Lower leg skin (tissue), 3 donors: ENCODE data around the gene SSTR5.

Experiments used
- CTCF ChIP-seq, 3 donors: fragments of 450-650 bp; IDR thresholded peaks; one replicate each; pipeline ENCODE4 v1.5.1; 2016; ENCODE audit warnings: antibody characterized with exemption in 3 of 3, mild to moderate bottlenecking in 3 of 3, moderate library complexity in 2 of 3
- POLR2A ChIP-seq, 2 donors: fragments of 450-650 bp; IDR thresholded peaks; one replicate each; pipeline ENCODE4 v1.6.1; 2016 to 2017; ENCODE audit warnings: antibody characterized with exemption in 2 of 2, mild to moderate bottlenecking in 1 of 2, moderate library complexity in 1 of 2

DNA sequence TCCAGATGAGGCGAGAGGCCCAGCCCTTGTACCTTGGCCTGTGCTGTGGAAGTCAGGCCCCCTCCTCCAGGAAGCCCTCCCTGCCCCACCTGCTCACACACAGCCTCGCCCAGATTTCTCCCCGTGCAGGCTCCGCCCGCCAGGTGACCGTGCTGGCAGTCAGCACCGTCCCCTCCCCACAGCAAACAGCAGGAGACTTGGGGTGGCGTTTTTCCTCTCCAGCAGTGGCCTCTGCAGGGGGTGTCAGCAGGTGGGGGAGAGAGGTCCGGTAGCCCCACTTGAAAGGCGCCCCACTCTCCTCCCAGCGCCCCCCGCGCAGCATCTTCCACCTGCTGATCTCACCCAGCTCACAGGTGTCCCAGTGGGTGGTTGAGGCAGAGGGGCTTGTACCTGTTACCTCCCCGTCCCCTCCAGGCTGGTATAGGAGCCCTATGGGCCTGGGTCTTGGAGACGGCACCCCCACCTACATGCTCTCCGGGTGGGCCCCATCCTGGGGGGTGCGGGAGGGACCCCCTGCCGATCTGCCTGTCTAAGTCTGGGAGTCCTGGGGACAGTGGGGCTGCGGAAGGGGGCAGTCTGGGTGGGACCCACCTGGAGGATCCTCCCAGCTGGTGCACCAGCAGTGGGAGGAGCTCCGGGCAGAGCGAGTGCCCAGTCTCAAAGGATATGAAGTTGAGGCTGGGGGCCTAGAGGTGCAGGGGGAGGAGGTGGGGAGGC is 27.7 kb downstream of the SSTR5 start:
- no peak for TF ChIP-seq POLR2A (IDR thresholded peaks at IDR 0.05)
- TF ChIP-seq CTCF (IDR thresholded peaks at IDR 0.05) = no peak
